Type B pancreatic cell (in vitro differentiated cells): ENCODE results near the gene ABHD8. TPM values are rescaled to one million over a fixed set of nuclear protein-coding genes. Genes with fewer than 3 reads are reported as not detected.

Source experiments
- DNase-seq: peaks from one replicate; pipeline ENCODE4 v3.0.0; 2021; ENCODE audit warnings: mixed read lengths; ENCODE audit not compliant: unreplicated experiment; ENCODE audit errors: extremely low spot score
- H3K27ac Mint-ChIP-seq: 2 replicates; pipeline ENCODE4 v1.8.0; 2021; ENCODE audit warnings: mild to moderate bottlenecking, mixed read lengths
- H3K27me3 Mint-ChIP-seq: 2 replicates; pipeline ENCODE4 v1.8.0; 2021; ENCODE audit warnings: mixed read lengths
- H3K36me3 Mint-ChIP-seq: 2 replicates; pipeline ENCODE4 v1.8.0; 2021; ENCODE audit warnings: mixed read lengths
- H3K4me1 Mint-ChIP-seq: one replicate; pipeline ENCODE4 v1.8.0; 2021; ENCODE audit warnings: mixed read lengths; ENCODE audit not compliant: unreplicated experiment
- H3K4me3 Mint-ChIP-seq: 2 replicates; pipeline ENCODE4 v1.8.0; 2021; ENCODE audit warnings: mild to moderate bottlenecking, mixed read lengths
- H3K9me3 Mint-ChIP-seq: 2 replicates; pipeline ENCODE4 v1.8.0; 2021; ENCODE audit warnings: mixed read lengths
- CTCF ChIP-seq: fragments of 200-600 bp; sonication (generic); conservative IDR thresholded peaks from 2 replicates; pipeline ENCODE4 v1.5.0; 2021; ENCODE audit warnings: antibody characterized with exemption, mild to moderate bottlenecking
- total RNA-seq: library from RNA; stranded (reverse); gene quantifications from 2 replicates; pipeline ENCODE4 v1.2.1, GENCODE V29; 2021; ENCODE audit warnings: low replicate concordance

The ABHD8 gene
- total RNA-seq, 1 donor from 2014 or later, result 14.3 TPM

GRCh38 chr19:17331045-17331558 lies 27.9 kb upstream of the ABHD8 start:
- peaks cover 9% of the 10 kb centered on the region for H3K36me3 Mint-ChIP-seq
- H3K4me3 Mint-ChIP-seq, result peak overlapping the region; percentile 43
- H3K27me3 Mint-ChIP-seq, result peaks cover 13% of the 10 kb centered on the region
- no peaks in the 10 kb centered on the region for H3K9me3 Mint-ChIP-seq
- no peak for DNase-seq
- H3K27ac Mint-ChIP-seq, result peak overlapping the region; percentile 21
- no peak for TF ChIP-seq CTCF
- peaks cover 16% of the 10 kb centered on the region for H3K4me1 Mint-ChIP-seq

- no peaks in the 10 kb centered on the region for H3K9me3 Mint-ChIP-seq
- no peak for DNase-seq
Observed at GRCh38 chr19:17330262-17331044, 27.2 kb upstream of the ABHD8 start.

GRCh38 chr19:17329366-17330261 lies 26.4 kb upstream of the ABHD8 start:
- Mint-ChIP-seq H3K27ac (peak overlapping the region; percentile 39), H3K4me3 (peak overlapping the region; percentile 41), H3K36me3 (peaks cover 9% of the 10 kb centered on the region), H3K9me3 (no peaks in the 10 kb centered on the region), H3K4me1 (peaks cover 9% of the 10 kb centered on the region), H3K27me3 (peaks cover 10% of the 10 kb centered on the region)
- no peak for DNase-seq
- TF ChIP-seq CTCF, result no peak

More at GRCh38 chr19:17330262-17331044, 27.2 kb upstream of the ABHD8 start:
- Mint-ChIP-seq H3K4me1 (peaks cover 16% of the 10 kb centered on the region), H3K4me3 (peak overlapping the region; percentile 43), H3K27ac (peak overlapping the region; percentile 11), H3K36me3 (peaks cover 9% of the 10 kb centered on the region), H3K27me3 (peaks cover 13% of the 10 kb centered on the region)
- no peak for TF ChIP-seq CTCF

GRCh38 chr19:17328517-17329365 lies 25.5 kb upstream of the ABHD8 start:
- peak overlapping the region; percentile 60 for H3K4me3 Mint-ChIP-seq
- TF ChIP-seq CTCF, result no peak
- no peaks in the 10 kb centered on the region for H3K9me3 Mint-ChIP-seq
- peaks cover 10% of the 10 kb centered on the region for H3K27me3 Mint-ChIP-seq
- no peak overlapping the region for H3K27ac Mint-ChIP-seq
- peaks cover 9% of the 10 kb centered on the region for H3K36me3 Mint-ChIP-seq
- peaks cover 6% of the 10 kb centered on the region for H3K4me1 Mint-ChIP-seq
- DNase-seq, result no peak
